NB4 (cell line): Measurements from ENCODE around the gene GOLGA1.

Experiments
- CTCF ChIP-seq: IDR thresholded peaks from one replicate; pipeline ENCODE4 v1.5.1; 2012; ENCODE audit warnings: low read depth, low read length
- MYC ChIP-seq: IDR thresholded peaks from 2 replicates; pipeline ENCODE4 v1.6.1; 2011; ENCODE audit warnings: low read depth, low read length
- POLR2A ChIP-seq: IDR thresholded peaks from 2 replicates; pipeline ENCODE4 v1.6.1; 2011; ENCODE audit warnings: mild to moderate bottlenecking; ENCODE audit not compliant: insufficient read length; ENCODE audit errors: extremely low read depth

DNA sequence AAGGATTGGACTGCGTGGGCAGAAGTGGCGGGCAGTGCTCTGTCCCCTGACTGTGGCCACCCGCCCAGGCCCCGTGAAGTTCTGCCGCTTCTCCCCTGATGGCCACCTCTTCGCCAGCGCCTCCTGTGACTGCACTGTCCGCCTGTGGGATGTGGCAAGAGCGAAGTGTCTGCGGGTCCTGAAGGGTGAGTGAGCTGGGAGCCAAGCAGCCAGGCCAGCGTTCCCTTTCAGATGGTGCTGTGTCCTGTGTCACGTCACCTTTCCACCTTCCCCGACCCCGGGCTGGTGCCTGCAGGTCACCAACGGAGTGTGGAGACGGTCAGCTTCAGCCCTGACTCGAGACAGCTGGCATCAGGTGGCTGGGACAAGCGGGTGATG is 85.3 kb downstream of the GOLGA1 start:
- no peak for TF ChIP-seq CTCF
- TF ChIP-seq POLR2A, result no peak
- no peak for TF ChIP-seq MYC
